GM19043 (cell line): ENCODE data around the gene BCAS3.
"Not testable (repeated sequence)": the region's sequence is repeated elsewhere in the genome, so short reads cannot be mapped to it uniquely, and the experiment has no call there.

Experiments
- ATAC-seq: cut with Tn5 transposase; IDR thresholded peaks from one replicate; pipeline ENCODE4 v1.9.1; 2021; ENCODE audit warnings: low read depth; ENCODE audit not compliant: unreplicated experiment

Gene BCAS3

GRCh38 chr17:61340431-61341209 is 663.0 kb downstream of the BCAS3 start:
- ATAC-seq = no peak

DNA sequence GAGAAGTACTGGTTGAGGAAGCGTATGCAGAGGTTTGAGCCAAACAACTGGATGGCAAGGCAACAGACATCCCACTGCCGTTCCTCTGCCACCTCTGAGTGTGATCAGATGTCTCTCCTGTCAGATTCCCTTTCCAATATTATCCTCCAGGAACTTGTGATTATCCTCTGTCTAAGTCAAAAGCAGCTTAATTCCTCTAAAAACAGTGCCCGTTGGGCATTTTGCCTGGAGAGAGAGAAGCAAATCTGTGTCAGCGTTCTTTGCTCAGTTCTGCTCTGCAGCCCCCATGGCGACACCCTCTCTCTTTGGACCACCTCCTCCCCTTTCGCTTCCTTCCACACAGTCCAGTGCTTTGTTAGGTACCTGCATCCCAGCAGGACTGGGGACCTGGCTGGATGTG is 665.9 kb downstream of the BCAS3 start:
- no peak for ATAC-seq

DNA sequence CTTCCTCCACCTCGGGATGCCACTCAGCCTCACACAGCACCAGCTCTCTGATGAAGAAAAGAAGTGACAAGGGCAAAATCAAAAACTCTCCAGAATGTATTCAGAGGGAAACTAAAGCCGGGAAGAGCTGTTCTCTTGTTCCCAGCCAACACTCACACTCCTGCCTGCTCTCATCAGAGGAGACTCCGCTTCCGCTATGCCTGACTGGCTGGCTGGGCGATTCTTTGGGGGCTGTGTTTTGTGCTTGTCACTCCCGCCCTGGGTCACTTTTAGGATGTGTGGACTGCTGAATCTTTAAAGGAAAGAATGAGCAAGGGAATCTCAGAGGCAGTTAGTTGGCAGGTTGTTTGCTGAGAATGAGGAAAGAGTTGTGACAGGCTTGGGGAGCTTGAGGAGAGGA is 667.4 kb downstream of the BCAS3 start:
- ATAC-seq = no peak

GRCh38 chr17:61345825-61346666 is 668.4 kb downstream of the BCAS3 start:
- ATAC-seq = no peak

DNA sequence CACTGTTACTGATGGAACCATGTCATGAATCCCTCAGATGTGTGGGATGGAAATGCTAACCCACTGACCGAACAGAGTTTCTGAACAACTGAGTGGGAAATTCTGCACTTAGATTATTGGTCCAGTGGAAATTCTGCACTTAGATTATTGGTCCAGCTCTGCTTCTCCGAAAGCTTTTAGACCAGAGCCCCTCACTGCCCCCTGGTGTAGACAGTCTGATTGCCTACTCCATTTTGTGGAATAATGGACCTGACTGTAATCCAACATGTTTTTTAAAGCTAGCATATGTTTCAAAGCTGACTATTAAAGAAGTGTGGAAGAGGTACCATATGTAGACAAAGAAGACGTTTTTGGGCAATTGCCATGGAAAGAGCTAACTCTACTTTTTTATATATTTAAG is 671.7 kb downstream of the BCAS3 start:
- ATAC-seq = no peak

DNA sequence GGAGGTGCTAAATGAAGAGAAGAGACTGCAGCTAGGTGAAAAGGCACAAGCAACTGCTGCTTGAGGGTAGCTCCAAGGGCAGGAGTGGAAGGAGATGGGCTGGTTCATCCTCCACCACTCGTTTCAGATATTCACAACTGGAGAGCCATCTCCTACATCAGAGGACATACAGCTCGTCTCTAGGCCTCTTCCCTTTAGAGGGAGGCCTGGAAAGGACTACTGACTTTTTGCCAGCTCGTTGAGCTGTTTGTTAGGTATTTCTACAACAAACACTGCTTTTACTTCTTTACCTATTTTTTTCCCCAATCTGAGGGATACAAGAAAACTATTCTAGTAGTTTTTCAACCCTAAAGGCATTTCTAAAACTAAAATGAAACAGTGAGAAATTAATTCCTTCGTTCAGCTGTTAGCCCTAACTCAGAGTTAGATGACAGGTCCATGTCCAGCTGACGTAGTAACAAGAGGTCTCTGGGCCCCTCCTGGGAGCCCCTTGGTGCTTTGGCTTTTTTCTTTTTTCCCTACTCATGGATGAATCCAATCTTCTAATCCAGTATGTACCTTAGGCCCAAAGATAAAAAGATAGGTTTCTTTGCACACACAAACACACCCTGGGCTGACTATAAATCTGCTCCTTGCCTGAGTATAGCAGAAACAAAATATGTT is 674.2 kb downstream of the BCAS3 start:
- no peak for ATAC-seq

- ATAC-seq = no peak
Observed at GRCh38 chr17:61352408-61352770, 674.7 kb downstream of the BCAS3 start.

DNA sequence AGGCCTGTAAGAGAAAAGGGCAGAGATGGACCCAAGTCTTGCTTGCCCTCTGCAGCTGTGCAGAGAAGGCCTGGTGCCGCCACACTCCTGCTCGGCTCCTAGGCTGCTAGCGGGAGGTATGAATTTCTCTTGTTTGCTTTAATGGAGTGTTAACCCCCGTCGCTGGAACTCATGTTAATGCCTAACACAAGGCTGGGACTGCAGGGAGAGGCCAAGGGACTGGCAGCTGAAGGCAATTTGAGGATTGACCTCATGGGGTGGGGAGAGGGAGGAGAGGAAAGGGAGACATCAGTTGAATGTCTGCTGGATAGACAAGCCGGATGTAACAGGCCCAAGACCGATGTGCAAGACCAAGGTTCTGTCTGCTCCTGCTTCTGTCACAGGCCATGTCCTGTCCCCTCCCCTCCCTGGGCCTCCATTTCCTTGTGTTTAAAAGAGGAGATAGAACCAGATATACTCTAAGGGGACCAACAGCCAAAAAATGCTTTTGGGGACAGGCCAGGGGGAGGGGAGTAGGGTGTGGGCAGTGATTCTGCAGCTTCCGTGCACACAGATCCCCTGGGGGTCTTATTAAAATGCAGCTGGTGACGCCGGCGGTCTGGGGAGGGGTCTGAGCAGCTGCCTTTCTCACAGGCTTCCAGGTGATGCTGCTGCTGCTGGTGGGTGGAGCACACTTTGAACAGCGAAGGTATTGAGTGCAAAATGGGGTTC is 675.3 kb downstream of the BCAS3 start:
- ATAC-seq = no peak

DNA sequence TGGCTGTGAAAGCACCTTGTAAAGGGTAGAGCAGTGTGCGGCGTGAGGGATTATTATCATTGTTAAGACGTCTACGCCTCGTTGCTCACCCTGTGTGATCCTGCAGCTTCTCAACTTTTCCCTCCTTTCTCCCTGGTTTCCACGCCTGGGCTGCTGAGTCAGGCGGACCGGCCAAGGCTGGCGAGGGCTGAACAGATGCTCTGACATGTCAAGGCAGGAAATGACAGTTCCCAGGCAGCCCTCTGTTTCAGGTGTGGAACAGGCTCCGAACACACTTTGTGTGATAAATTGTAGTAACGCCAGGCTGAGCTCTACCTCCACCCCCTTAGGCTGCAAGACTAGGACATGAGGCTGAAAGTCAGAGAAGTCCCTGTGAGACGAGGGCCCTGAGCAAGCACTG is 676.0 kb downstream of the BCAS3 start:
- no peak for ATAC-seq

GRCh38 chr17:61354895-61355874 is 677.5 kb downstream of the BCAS3 start:
- ATAC-seq = no peak

GRCh38 chr17:61357061-61357460 is 679.4 kb downstream of the BCAS3 start:
- not testable (repeated sequence) for ATAC-seq

DNA sequence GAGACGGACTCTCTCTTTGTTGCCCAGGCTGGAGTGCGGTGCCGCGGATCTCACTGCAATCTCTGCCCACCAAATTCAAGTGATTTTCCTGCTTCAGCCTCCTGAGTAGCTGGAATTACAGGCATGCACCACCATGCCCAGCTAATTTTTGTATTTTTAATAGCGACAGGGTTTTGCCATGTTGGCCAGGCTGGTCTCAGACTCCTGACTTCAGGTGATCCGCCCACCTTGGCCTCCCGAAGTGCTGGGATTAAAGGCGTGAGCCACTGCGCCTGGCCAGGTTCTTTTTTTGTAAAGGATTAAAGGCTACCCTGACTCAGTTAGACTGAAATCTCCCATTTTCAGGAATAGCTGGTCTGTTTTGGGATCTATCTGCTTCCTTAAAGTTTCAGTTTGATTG is 681.9 kb downstream of the BCAS3 start:
- not testable (repeated sequence) for ATAC-seq

DNA sequence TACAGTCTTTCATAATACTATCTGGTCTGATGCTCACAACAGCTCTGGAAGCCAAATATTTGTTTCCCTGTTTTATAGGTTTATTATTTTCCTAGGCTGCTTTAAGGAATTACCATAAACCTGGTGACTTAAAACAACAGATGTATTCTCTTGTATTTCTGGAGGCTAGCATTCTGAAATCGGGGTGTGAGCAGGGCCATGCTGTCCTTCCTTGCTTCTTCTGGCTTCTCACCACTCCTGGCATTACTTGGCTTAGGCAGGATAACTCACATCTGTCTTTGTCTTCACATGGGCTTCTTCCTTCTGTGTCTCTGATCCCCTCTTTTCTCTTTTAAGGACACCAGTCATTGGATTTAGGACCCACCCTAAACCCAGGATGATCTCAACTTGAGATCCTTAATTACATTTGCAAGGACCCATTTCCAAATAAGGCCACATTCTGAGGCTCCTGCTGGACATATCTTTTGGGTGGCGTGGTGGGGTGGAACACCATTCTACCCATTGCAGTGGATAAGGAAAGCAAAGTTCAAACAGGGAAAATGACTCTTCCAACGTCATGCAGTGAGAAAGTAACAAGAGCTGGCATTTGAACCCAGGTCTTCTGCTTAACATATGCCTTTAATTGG is 682.8 kb downstream of the BCAS3 start:
- no peak for ATAC-seq

GRCh38 chr17:61361084-61361483 is 683.4 kb downstream of the BCAS3 start:
- no peak for ATAC-seq

DNA sequence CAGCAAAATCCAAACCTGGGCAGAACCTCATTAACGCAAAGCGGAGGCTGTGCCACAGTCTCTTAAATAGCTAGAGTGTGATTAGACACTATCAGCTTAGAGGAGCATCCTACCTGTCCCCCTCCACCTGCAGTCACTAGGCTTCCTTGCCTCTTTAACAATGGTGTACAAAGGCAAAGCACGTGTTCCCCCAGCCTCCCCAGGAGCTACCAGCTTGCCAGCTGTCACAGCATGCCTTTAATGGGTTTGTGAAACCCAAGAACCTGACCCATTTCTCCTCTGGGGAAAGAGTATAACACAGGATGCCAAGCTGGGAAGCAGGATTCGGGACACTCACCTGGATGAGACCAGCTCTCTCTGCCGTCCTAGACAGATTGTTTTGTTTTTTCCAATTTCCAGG is 684.7 kb downstream of the BCAS3 start:
- ATAC-seq = no peak

DNA sequence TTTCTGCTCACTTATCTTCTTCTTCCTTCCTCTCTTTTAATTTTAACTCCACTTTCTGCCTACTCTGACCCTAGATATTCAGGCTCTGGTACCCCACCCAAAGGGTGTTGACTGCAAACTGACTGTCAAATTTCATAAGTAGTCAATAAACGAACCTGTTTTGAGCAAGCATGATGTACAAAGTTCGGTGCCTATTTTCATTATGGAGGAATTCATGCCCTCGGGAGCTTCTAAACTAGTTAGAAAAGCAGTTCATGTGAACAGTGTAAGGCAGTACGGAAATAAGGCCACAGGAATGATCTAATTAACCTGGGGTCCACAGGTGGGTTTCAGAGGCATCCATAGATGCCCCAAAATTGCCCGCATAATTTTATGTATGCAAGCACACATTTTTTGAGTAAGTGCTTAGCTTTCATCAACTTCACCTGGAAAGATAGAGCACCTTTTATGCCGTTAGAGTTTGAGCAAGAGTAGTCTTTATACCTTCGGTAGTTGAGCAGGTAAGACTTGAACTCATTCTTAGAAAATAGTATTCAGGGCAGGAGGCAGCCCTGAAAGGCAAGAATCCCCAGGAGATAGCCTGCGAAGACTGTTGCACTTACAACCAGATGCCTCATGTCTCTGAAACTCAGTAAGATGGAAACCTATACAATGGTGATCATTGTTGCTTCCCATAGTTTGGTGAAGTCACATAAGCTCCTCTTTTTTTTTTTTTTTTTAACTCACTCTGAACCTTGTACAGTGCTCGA is 685.4 kb downstream of the BCAS3 start:
- no peak for ATAC-seq

DNA sequence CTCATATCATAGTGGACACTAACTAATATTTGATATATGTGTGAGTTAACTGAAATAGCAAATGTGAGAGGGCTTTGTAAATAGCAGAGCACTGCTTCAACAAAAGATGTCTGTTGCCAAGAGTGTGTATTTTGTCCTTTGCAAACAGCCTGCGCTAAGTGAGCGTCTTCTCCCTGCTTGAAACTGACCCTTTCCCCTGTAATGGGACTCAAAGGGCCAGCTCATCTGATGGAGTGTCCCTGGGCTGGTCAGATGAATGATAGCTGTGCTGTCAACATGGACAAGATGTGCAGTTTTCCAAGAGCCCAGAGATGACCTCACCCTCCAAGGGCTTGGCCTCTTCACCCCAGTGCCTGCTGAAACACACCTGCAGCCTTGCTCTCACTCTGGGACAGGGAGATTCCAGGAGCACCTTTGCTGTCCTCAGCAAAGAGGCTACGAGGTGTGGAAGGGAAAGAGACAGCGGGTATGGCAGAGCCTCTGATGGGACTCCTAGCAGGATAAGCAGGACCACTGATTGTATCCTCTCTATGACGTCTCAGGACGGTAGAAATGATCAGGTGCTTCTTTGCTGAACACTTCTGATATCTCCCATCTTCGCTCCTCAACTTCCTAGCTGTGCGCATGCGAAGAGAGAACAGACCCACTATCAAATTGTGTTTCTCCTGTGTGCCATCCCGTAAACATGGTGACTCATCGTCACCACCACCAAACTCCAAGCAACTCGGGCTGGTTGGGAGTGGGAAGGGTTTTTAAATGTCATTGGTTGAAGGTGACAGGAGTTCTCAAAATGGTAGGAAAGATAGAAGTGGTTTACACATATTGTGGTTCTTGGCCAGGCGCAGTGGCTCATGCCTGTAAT is 686.2 kb downstream of the BCAS3 start:
- no peak for ATAC-seq

GRCh38 chr17:61364463-61364846 is 686.8 kb downstream of the BCAS3 start:
- no peak for ATAC-seq
